Hepatocyte (in vitro differentiated cells): ENCODE measurements around the gene SSR3. TPM values are rescaled to one million over a fixed set of nuclear protein-coding genes. Genes with fewer than 3 reads are reported as not detected.

Source experiments
- DNase-seq: peaks from one replicate; pipeline ENCODE4 v3.0.0-alpha.2; 2016; ENCODE audit warnings: low spot score
- H2AFZ ChIP-seq: fragments of 200-600 bp; sonication (generic); 2 replicates; pipeline ENCODE4 v1.6.0; 2016; ENCODE audit warnings: antibody characterized with exemption, mild to moderate bottlenecking
- H3K27ac ChIP-seq: fragments of 200-600 bp; sonication (generic); 2 replicates; pipeline ENCODE4 v1.5.1; 2016; ENCODE audit warnings: mild to moderate bottlenecking
- H3K27me3 ChIP-seq: fragments of 200-600 bp; sonication (generic); 2 replicates; pipeline ENCODE4 v1.6.1; 2016
- H3K36me3 ChIP-seq: fragments of 200-600 bp; sonication (generic); replicated peaks from 2 replicates; pipeline ENCODE4 v1.5.1; 2016; ENCODE audit warnings: low read depth; ENCODE audit not compliant: insufficient read depth
- H3K4me1 ChIP-seq: fragments of 200-600 bp; sonication (generic); 2 replicates; pipeline ENCODE4 v1.5.1; 2016; ENCODE audit warnings: mild to moderate bottlenecking, moderate library complexity; ENCODE audit not compliant: insufficient read depth
- H3K4me2 ChIP-seq: fragments of 200-600 bp; sonication (generic); 2 replicates; pipeline ENCODE4 v1.6.0; 2016
- H3K4me3 ChIP-seq: fragments of 200-600 bp; sonication (generic); 2 replicates; pipeline ENCODE4 v1.5.1; 2016; ENCODE audit warnings: mild to moderate bottlenecking
- H3K79me2 ChIP-seq: fragments of 200-600 bp; sonication (generic); 2 replicates; pipeline ENCODE4 v1.6.0; 2017; ENCODE audit warnings: mild to moderate bottlenecking
- H3K9me2 ChIP-seq: fragments of 200-600 bp; sonication (generic); replicated peaks from 2 replicates; pipeline ENCODE4 v1.6.0; 2017; ENCODE audit warnings: mild to moderate bottlenecking; ENCODE audit not compliant: insufficient read depth
- H3K9me3 ChIP-seq: fragments of 200-600 bp; sonication (generic); 2 replicates; pipeline ENCODE4 v1.5.1; 2016; ENCODE audit warnings: low read depth, mild to moderate bottlenecking
- H4K20me1 ChIP-seq: fragments of 200-600 bp; sonication (generic); 2 replicates; pipeline ENCODE4 v1.6.0; 2016; ENCODE audit warnings: mild to moderate bottlenecking; ENCODE audit not compliant: insufficient read depth, poor library complexity, severe bottlenecking
- CTCF ChIP-seq: fragments of 200-600 bp; sonication (generic); IDR thresholded peaks from 2 replicates; pipeline ENCODE4 v1.5.1; 2016; ENCODE audit warnings: antibody characterized with exemption, mild to moderate bottlenecking; ENCODE audit not compliant: poor library complexity
- EZH2 ChIP-seq: fragments of 200-600 bp; sonication (generic); IDR thresholded peaks from 2 replicates; pipeline ENCODE4 v1.6.1; 2016; ENCODE audit warnings: antibody characterized with exemption, mild to moderate bottlenecking, borderline replicate concordance
- EZH2phosphoT487 ChIP-seq: fragments of 200-600 bp; sonication (generic); IDR thresholded peaks from one replicate; pipeline ENCODE4 v1.6.1; 2018; ENCODE audit warnings: antibody characterized with exemption, mild to moderate bottlenecking, low read depth, moderate library complexity; ENCODE audit not compliant: unreplicated experiment, severe bottlenecking
- WGBS: methylation state at CpG from one replicate; pipeline ENCODE4 v1.1.6; 2016; ENCODE audit warnings: low lambda C conversion rate; ENCODE audit errors: missing lambda C conversion rate; 5-methylcytosine and 5-hydroxymethylcytosine counted together
- polyA plus RNA-seq: library from polyadenylated mRNA; unstranded; fragments of >200 nt; fragmentation: Nextera tagmentation; extraction: Ambion mirVana; gene quantifications from 2 replicates; pipeline ENCODE4 v1.2.1, GENCODE V29; 2016
- total RNA-seq: library from RNA; depleted of rRNA; stranded (reverse); fragments of >200 nt; gene quantifications from 2 replicates; pipeline ENCODE4 v1.2.3, GENCODE V29; 2014

The SSR3 gene
- total and polyA plus RNA-seq, 2 experiments from 2014 or later, result 189 to 271 TPM

- no peaks in the 10 kb centered on the region for H3K79me2 ChIP-seq
- no peaks in the 10 kb centered on the region for H4K20me1 ChIP-seq
- no peaks in the 10 kb centered on the region for H3K36me3 ChIP-seq
- no peak for DNase-seq
- no peak overlapping the region for H3K27ac ChIP-seq
- H3K4me2 ChIP-seq, result no peak overlapping the region
- TF ChIP-seq EZH2, result no peak
- no peak for TF ChIP-seq CTCF
- no peak for TF ChIP-seq EZH2phosphoT487
- no peaks in the 10 kb centered on the region for H3K9me3 ChIP-seq
- no peaks in the 10 kb centered on the region for H3K4me1 ChIP-seq
- no peak overlapping the region for H3K4me3 ChIP-seq
- no peaks in the 10 kb centered on the region for H3K27me3 ChIP-seq
- H2AFZ ChIP-seq, result no peak overlapping the region
- no peaks in the 10 kb centered on the region for H3K9me2 ChIP-seq
These were observed 28.6 kb upstream of the SSR3 start for GRCh38 chr3:156583469-156583868.

DNA sequence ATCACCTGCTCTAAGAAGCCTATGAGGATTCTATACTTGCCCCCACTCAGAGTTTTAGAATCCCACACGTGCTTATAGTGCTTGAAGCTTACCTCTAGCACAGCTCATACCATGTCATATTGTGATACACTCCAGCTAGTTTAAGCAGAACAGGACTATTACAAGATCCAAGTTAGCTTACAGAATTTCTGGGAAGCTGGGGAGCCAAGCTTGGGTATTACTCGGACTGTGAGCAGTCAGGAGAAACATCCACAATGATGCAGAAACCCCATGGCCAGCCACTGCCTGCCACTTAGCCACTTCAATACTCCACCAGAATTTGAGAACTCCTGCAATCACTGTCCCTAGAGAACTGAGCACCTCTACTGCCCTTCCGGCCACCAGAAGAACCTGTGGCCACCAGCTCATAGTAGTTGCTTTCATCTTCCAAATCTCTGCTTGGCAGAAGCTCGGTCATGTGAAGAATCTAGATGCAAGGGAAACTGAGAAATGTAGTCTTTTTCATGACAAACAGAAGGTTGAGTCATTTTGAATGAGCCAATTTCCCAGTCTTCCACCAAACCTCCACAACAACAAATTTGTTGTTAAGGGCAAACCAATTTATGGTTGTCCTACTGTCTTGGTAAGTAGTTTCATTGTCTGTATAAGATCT lies 27.7 kb upstream of the SSR3 start:
- WGBS, result 96% methylated on average over 4 of the region's 4 CpGs
- H3K4me3 ChIP-seq, result no peak overlapping the region
- H4K20me1 ChIP-seq, result no peaks in the 10 kb centered on the region
- H3K4me1 ChIP-seq, result no peaks in the 10 kb centered on the region
- no peak overlapping the region for H3K4me2 ChIP-seq
- H3K9me2 ChIP-seq, result no peaks in the 10 kb centered on the region
- no peak for TF ChIP-seq CTCF
- no peak for TF ChIP-seq EZH2
- no peak for TF ChIP-seq EZH2phosphoT487
- no peaks in the 10 kb centered on the region for H3K79me2 ChIP-seq
- H2AFZ ChIP-seq, result no peak overlapping the region
- H3K27ac ChIP-seq, result no peak overlapping the region
- no peaks in the 10 kb centered on the region for H3K9me3 ChIP-seq
- H3K27me3 ChIP-seq, result no peaks in the 10 kb centered on the region
- H3K36me3 ChIP-seq, result no peaks in the 10 kb centered on the region
- no peak for DNase-seq

DNA sequence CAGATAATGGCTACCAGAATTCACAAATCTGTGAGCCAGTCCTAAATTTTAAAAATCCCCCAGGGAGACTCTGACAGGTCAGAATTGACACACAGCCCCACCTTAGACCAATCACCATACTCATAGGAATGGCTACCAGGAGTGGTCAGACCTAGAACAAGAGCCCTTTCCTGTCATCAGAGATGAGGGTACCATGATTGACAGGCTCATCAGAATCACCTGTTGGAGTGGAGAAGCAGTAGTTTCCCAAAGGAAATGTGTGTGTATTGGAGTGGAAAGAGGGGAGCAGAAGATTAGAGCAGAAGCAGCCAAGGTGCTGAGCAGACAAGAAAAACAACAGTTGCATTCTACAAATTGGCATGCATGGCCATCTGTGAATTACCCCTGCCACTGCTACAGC lies 27.0 kb upstream of the SSR3 start:
- Histone ChIP-seq H3K9me3 (no peaks in the 10 kb centered on the region), H3K79me2 (no peaks in the 10 kb centered on the region), H2AFZ (no peak overlapping the region), H3K27ac (no peak overlapping the region), H3K4me3 (no peak overlapping the region), H4K20me1 (no peaks in the 10 kb centered on the region), H3K4me2 (no peak overlapping the region), H3K4me1 (no peaks in the 10 kb centered on the region), H3K9me2 (no peaks in the 10 kb centered on the region), H3K27me3 (no peaks in the 10 kb centered on the region), H3K36me3 (no peaks in the 10 kb centered on the region)
- no peak for DNase-seq
- no peak for TF ChIP-seq CTCF
- TF ChIP-seq EZH2phosphoT487, result no peak
- TF ChIP-seq EZH2, result no peak

- H3K4me1 ChIP-seq, result no peaks in the 10 kb centered on the region
- no peaks in the 10 kb centered on the region for H3K9me3 ChIP-seq
- H4K20me1 ChIP-seq, result no peaks in the 10 kb centered on the region
- H3K27ac ChIP-seq, result no peak overlapping the region
- H3K9me2 ChIP-seq, result no peaks in the 10 kb centered on the region
- 92% methylated on average over 4 of the region's 4 CpGs for WGBS
- H3K4me3 ChIP-seq, result no peak overlapping the region
- no peak for DNase-seq
- no peak overlapping the region for H2AFZ ChIP-seq
- no peaks in the 10 kb centered on the region for H3K79me2 ChIP-seq
- H3K27me3 ChIP-seq, result no peaks in the 10 kb centered on the region
- TF ChIP-seq EZH2 (no peak), CTCF (no peak), EZH2phosphoT487 (no peak)
- no peak overlapping the region for H3K4me2 ChIP-seq
- no peaks in the 10 kb centered on the region for H3K36me3 ChIP-seq
These were observed 26.1 kb upstream of the SSR3 start for GRCh38 chr3:156581033-156581432.
